Neural cell (in vitro differentiated cells): Measurements from ENCODE around the gene DPF3.

Experiments used
- CTCF ChIP-seq: fragments of 450-650 bp; IDR thresholded peaks from 2 replicates; pipeline ENCODE4 v1.5.1; 2014; ENCODE audit warnings: antibody characterized with exemption, mild to moderate bottlenecking, moderate library complexity; ENCODE audit not compliant: poor library complexity, severe bottlenecking
- POLR2AphosphoS5 ChIP-seq: IDR thresholded peaks from 2 replicates; pipeline ENCODE4 v1.6.1; 2012
- RAD21 ChIP-seq: fragments of 450-650 bp; conservative IDR thresholded peaks from 2 replicates; pipeline ENCODE4 v1.6.1; 2014; ENCODE audit warnings: antibody characterized with exemption, mild to moderate bottlenecking, moderate library complexity
- TAF1 ChIP-seq: IDR thresholded peaks from 2 replicates; pipeline ENCODE4 v1.6.1; 2012; ENCODE audit warnings: low read depth

- no peak for TF ChIP-seq CTCF
- no peak for TF ChIP-seq TAF1
- TF ChIP-seq POLR2AphosphoS5 = no peak
- no peak for TF ChIP-seq RAD21
These were observed 250.5 kb downstream of the DPF3 start for GRCh38 chr14:72643317-72643801.
